Glutamatergic neuron (in vitro differentiated cells): ENCODE data around the gene VWC2L. TPM values are rescaled to one million over a fixed set of nuclear protein-coding genes. Genes with fewer than 3 reads are reported as not detected.

Source experiments
- DNase-seq: peaks from one replicate; pipeline ENCODE4 v3.0.0; 2022
- H3K27ac Mint-ChIP-seq: one replicate; pipeline ENCODE4 v1.8.0; 2020; ENCODE audit warnings: mild to moderate bottlenecking, mixed read lengths, inconsistent platforms; ENCODE audit not compliant: unreplicated experiment
- H3K27me3 Mint-ChIP-seq: one replicate; pipeline ENCODE4 v1.8.0; 2020; ENCODE audit warnings: mild to moderate bottlenecking, moderate library complexity, mixed read lengths, inconsistent platforms; ENCODE audit not compliant: unreplicated experiment
- H3K36me3 Mint-ChIP-seq: one replicate; pipeline ENCODE4 v1.8.0; 2020; ENCODE audit warnings: mild to moderate bottlenecking, mixed read lengths, inconsistent platforms; ENCODE audit not compliant: unreplicated experiment
- H3K4me1 Mint-ChIP-seq: one replicate; pipeline ENCODE4 v1.8.0; 2020; ENCODE audit warnings: mild to moderate bottlenecking, low read depth, mixed read lengths, inconsistent platforms; ENCODE audit not compliant: unreplicated experiment
- H3K4me3 Mint-ChIP-seq: one replicate; pipeline ENCODE4 v1.8.0; 2020; ENCODE audit warnings: mild to moderate bottlenecking, mixed read lengths, inconsistent platforms; ENCODE audit not compliant: unreplicated experiment
- H3K9me3 Mint-ChIP-seq: one replicate; pipeline ENCODE4 v1.8.0; 2020; ENCODE audit warnings: mild to moderate bottlenecking, moderate library complexity, mixed read lengths, inconsistent platforms; ENCODE audit not compliant: unreplicated experiment
- total RNA-seq: library from RNA; stranded (reverse); fragmentation: NEBNext Ultra II Directional; extraction: Animal tissue kit (Norgen Biotek cat#: 25700); gene quantifications from one replicate; pipeline ENCODE4 v1.2.1, GENCODE V29; 2021; ENCODE audit not compliant: unreplicated experiment
- TF ChIP-seq, protein P1 (sequence below): fragments of 200-600 bp; sonication (generic); IDR thresholded peaks from one replicate; pipeline ENCODE4 v1.5.0; 2021; ENCODE audit not compliant: partially characterized antibody, unreplicated experiment

Gene VWC2L
- total RNA-seq, 1 donor from 2014 or later: 0.15 TPM

DNA sequence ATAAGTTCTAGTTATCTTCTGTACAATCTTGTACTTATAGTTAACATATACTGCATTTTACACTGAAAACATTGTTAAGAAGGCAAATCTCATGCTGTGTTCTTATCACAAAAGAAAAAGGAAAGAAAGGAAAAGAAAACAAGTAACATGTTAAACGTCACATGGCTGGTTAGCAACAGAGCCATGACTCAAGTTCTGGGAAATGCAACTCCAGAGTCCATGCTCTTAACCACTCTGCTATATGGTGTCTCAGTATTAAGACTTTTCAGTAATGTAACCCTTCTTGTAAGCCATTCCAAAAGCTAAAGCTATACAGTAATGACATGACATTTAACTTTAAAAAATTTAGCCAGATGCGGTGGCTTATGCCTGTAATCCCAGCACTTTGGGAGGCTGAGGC lies 217.2 kb downstream of the VWC2L start:
- TF ChIP-seq, protein P1, sequence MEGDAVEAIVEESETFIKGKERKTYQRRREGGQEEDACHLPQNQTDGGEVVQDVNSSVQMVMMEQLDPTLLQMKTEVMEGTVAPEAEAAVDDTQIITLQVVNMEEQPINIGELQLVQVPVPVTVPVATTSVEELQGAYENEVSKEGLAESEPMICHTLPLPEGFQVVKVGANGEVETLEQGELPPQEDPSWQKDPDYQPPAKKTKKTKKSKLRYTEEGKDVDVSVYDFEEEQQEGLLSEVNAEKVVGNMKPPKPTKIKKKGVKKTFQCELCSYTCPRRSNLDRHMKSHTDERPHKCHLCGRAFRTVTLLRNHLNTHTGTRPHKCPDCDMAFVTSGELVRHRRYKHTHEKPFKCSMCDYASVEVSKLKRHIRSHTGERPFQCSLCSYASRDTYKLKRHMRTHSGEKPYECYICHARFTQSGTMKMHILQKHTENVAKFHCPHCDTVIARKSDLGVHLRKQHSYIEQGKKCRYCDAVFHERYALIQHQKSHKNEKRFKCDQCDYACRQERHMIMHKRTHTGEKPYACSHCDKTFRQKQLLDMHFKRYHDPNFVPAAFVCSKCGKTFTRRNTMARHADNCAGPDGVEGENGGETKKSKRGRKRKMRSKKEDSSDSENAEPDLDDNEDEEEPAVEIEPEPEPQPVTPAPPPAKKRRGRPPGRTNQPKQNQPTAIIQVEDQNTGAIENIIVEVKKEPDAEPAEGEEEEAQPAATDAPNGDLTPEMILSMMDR: no peak
- peaks cover 2% of the 10 kb centered on the region for H3K27me3 Mint-ChIP-seq

More for the DNA sequence above, 217.2 kb downstream of the VWC2L start:
- DNase-seq: no peak
- peaks cover 2% of the 10 kb centered on the region for H3K4me1 Mint-ChIP-seq
- no peaks in the 10 kb centered on the region for H3K9me3 Mint-ChIP-seq
- no peak overlapping the region for H3K4me3 Mint-ChIP-seq
- H3K36me3 Mint-ChIP-seq: no peaks in the 10 kb centered on the region
- H3K27ac Mint-ChIP-seq: no peak overlapping the region
